Lower lobe of right lung (tissue), 2 donors: Measurements from ENCODE around the gene LAMTOR2. TPM values are rescaled to one million over a fixed set of nuclear protein-coding genes. Genes with fewer than 3 reads are reported as not detected.
A peak's percentile ranks its signal among the peaks of the same experiment; 100 is the strongest.

Experiments
- ATAC-seq, 2 donors: fragments of 200-7000 bp; cut with Tn5 transposase; one replicate each; pipeline ENCODE4 v1.9.1; 2020 to 2022; ENCODE audit warnings: mild to moderate bottlenecking in 2 of 2, moderate library complexity in 2 of 2
- DNase-seq: peaks from one replicate; pipeline ENCODE4 v3.0.0-alpha.2; 2020
- H3K27ac ChIP-seq: fragments of 200-600 bp; one replicate; pipeline ENCODE4 v1.8.0; 2022
- H3K27me3 ChIP-seq: fragments of 200-600 bp; one replicate; pipeline ENCODE4 v1.8.0; 2022; ENCODE audit warnings: low read depth
- H3K36me3 ChIP-seq: fragments of 200-600 bp; one replicate; pipeline ENCODE4 v1.8.0; 2022; ENCODE audit warnings: mild to moderate bottlenecking
- H3K4me1 ChIP-seq: fragments of 200-600 bp; one replicate; pipeline ENCODE4 v1.8.0; 2022
- H3K4me3 ChIP-seq: fragments of 200-600 bp; one replicate; pipeline ENCODE4 v1.8.0; 2022; ENCODE audit warnings: mild to moderate bottlenecking
- H3K9me3 ChIP-seq: fragments of 200-600 bp; one replicate; pipeline ENCODE4 v1.8.0; 2022
- CTCF ChIP-seq: fragments of 200-600 bp; IDR thresholded peaks from one replicate; pipeline ENCODE4 v1.8.0; 2022; ENCODE audit warnings: antibody characterized with exemption, mild to moderate bottlenecking
- intact Hi-C: fragments of 100-400 bp; cut with DNase I; formaldehyde crosslinking; loops from one replicate; pipeline ENCODE4 v1.11.0; 2022
- total RNA-seq: library from RNA; stranded (reverse); fragmentation: NEBNext Ultra II Directional; extraction: Animal tissue kit (Norgen Biotek cat#: 25700); gene quantifications from one replicate; pipeline ENCODE4 v1.2.1, GENCODE V29; 2021
- donor health status: DM: no; HTN: yes; CAD: no; lungs with severe emphysema.

The LAMTOR2 gene
- total RNA-seq, 1 donor from 2014 or later: 66.5 TPM

GRCh38 chr1:156052862-156053767, 1.5 kb upstream of the LAMTOR2 start:
- Histone ChIP-seq H3K4me1 (peaks cover 22% of the 10 kb centered on the region), H3K4me3 (peak overlapping the region; percentile 91), H3K27me3 (no peaks in the 10 kb centered on the region), H3K27ac (peak overlapping the region; percentile 46), H3K9me3 (no peaks in the 10 kb centered on the region), H3K36me3 (peaks cover 32% of the 10 kb centered on the region)
- ATAC-seq (peak; percentile 19 to 25), DNase-seq (peak; percentile 70)
- intact Hi-C loops: no loop called here
- peak; percentile 26 for TF ChIP-seq CTCF

DNA sequence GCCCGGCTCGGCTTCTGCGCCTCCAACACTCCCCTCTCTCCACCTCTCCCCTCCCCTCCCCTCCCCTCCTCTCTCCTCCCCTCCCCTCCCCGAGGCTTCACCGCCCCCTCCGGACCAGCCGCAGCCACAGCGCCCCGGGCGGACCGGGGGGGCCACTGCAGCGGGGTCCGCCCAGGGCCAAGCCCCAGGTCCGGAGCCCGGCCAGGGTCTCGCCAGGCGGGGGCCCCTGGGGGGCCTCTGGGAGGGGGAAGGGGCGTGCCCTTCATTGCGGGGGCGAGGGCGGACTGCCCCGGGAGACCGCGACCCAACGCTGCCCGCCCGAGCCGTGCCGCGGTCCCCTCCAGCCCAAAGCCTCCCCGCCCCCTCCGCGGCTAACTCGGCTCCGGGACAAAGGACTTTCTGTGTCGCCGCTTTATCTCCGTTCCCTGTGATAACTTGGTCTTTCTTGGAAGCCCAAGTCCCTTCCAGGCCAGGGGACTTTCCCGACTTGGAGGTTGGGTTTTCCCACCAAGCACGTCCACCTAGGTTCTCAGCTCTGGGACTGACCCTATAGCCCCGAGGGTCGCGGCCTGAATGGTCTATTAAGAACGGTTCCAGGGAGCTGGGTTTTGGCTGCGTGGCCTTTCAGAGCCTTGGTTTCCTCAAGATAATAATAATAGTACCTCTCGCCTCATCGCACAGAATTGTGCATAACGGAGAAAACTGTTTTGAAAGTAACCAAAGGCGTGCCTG, 648 bp upstream of the LAMTOR2 start, which contains the start of gene UBQLN4:
UBQLN4 (minus strand) TSS at position 31 of the 732 bp plus-strand sequence. CDS start 97 bp downstream, outside the sequence.
- H3K4me1 ChIP-seq: peaks cover 22% of the 10 kb centered on the region
- intact Hi-C loops: no loop called here
- peaks cover 32% of the 10 kb centered on the region for H3K36me3 ChIP-seq
- ATAC-seq: peak; percentile 90 to 95
- no peaks in the 10 kb centered on the region for H3K27me3 ChIP-seq
- peak within 1 kb of the TSS; percentile 85 for H3K27ac ChIP-seq
- no peaks in the 10 kb centered on the region for H3K9me3 ChIP-seq
- peak; percentile 52 for TF ChIP-seq CTCF
- peak within 1 kb of the TSS; percentile 91 for H3K4me3 ChIP-seq
- peak; percentile 90 for DNase-seq

DNA sequence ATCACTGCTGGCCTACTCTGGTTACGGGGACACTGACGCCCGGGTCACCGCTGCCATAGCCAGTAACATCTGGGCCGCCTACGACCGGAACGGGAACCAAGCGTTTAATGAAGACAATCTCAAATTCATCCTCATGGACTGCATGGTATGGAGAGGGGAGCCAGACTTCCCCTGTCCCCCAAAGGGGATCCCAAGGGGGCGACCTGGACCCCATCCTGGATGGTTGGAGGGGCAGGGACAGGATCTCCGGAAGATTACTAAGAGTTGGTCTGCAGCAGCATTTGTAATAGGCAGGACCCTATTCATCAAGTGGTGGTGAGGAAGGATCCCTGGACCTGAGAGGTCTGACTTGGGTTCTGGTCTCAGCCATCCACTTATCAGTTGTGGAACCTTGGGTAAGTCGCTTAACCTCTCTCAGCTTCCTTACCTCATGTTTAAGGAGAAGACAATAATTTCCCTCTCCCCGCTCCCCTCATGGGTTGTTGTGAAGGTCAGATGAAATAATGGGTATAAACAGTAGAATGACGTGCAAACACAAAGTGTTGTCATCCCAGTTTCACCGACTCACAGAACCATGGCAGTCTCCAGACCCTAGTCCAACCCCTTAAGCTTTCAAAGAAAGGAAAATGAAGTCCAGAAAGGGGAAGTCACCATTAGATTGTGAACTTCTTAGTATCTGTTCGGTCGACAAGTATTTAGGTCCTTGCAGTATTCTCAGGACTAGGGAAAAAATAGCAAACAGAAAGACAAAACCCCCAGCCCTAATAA, 883 bp downstream of the LAMTOR2 start:
- TF ChIP-seq CTCF: no peak
- H3K4me1 ChIP-seq: peaks cover 22% of the 10 kb centered on the region
- H3K27ac ChIP-seq: peak overlapping the region; percentile 85
- H3K27me3 ChIP-seq: no peaks in the 10 kb centered on the region
- ATAC-seq (no peak), DNase-seq (no peak)
- H3K4me3 ChIP-seq: peak overlapping the region; percentile 91
- no peaks in the 10 kb centered on the region for H3K9me3 ChIP-seq
- intact Hi-C loops: no loop called here
- peaks cover 20% of the 10 kb centered on the region for H3K36me3 ChIP-seq

GRCh38 chr1:156056326-156056849, 1.8 kb downstream of the LAMTOR2 start:
- no peak for DNase-seq
- no peak for ATAC-seq
- Histone ChIP-seq H3K27ac (no peak overlapping the region), H3K36me3 (peaks cover 20% of the 10 kb centered on the region), H3K9me3 (no peaks in the 10 kb centered on the region), H3K27me3 (no peaks in the 10 kb centered on the region), H3K4me3 (no peak overlapping the region), H3K4me1 (peaks cover 22% of the 10 kb centered on the region)
- TF ChIP-seq CTCF: no peak
- intact Hi-C loops: no loop called here
